ENCODE measurements around the gene AKAP6.
A peak's percentile ranks its signal among the peaks of the same experiment; 100 is the strongest.

Gene AKAP6

DNA sequence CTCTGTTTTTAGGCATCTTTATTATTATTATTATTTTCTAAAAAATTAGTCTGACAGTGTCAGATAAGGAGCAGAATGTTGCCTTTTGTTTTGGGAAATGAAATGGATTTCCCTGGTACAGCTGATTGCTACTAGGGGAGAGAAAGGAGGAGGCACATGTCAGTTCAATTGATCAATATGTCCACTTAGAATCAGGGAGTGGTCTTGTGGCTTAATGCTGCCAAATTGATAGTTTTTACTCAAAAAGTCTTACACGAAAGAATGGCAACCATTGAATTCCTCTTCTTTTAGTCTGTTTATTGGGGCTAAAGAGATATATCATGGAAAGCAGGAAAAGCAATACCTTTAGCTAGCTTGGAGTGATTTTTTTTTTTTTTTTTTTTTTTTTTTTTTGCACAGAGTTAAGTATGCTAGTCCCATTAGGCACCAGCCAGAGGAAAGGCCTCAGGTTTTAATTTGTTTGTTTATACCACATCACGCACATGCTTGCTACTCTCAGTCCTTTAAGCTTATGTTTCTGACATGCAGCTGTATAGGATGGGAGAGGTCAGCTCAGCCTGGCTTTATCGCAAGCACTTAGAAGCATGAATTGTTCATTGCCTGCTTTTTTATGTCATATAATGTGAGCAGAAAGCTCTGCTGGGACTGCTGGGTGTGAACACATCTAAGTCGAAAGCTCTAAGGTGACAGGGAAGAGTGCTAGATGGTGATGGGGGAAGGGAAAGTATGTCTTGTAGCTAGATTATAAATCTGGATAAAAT is 1.4 kb downstream of the AKAP6 start:
- H3K4me3 ChIP-seq (ENCODE audit: low read depth, low read length): no peak overlapping the region
- H3K27me3 ChIP-seq (ENCODE audit: control insufficient read depth, insufficient read depth, low read length): no peaks in the 10 kb centered on the region
- TF ChIP-seq, protein P1, sequence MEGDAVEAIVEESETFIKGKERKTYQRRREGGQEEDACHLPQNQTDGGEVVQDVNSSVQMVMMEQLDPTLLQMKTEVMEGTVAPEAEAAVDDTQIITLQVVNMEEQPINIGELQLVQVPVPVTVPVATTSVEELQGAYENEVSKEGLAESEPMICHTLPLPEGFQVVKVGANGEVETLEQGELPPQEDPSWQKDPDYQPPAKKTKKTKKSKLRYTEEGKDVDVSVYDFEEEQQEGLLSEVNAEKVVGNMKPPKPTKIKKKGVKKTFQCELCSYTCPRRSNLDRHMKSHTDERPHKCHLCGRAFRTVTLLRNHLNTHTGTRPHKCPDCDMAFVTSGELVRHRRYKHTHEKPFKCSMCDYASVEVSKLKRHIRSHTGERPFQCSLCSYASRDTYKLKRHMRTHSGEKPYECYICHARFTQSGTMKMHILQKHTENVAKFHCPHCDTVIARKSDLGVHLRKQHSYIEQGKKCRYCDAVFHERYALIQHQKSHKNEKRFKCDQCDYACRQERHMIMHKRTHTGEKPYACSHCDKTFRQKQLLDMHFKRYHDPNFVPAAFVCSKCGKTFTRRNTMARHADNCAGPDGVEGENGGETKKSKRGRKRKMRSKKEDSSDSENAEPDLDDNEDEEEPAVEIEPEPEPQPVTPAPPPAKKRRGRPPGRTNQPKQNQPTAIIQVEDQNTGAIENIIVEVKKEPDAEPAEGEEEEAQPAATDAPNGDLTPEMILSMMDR (IDR thresholded peaks at IDR 0.05): no peak
- no peaks in the 10 kb centered on the region for H3K9me3 ChIP-seq (ENCODE audit: control insufficient read depth, low read length)
- H3K36me3 ChIP-seq (ENCODE audit: control insufficient read depth, insufficient read depth, low read length): no peaks in the 10 kb centered on the region
- H2AFZ ChIP-seq: peak overlapping the region; percentile 51
- H3K4me1 ChIP-seq: peaks cover 4% of the 10 kb centered on the region
- no peak overlapping the region for H3K4me2 ChIP-seq (ENCODE audit: low read length)
- no peak overlapping the region for H3K9ac ChIP-seq
- peak overlapping the region; percentile 31 for H3K27ac ChIP-seq
- no peaks in the 10 kb centered on the region for H3K79me2 ChIP-seq

DNA sequence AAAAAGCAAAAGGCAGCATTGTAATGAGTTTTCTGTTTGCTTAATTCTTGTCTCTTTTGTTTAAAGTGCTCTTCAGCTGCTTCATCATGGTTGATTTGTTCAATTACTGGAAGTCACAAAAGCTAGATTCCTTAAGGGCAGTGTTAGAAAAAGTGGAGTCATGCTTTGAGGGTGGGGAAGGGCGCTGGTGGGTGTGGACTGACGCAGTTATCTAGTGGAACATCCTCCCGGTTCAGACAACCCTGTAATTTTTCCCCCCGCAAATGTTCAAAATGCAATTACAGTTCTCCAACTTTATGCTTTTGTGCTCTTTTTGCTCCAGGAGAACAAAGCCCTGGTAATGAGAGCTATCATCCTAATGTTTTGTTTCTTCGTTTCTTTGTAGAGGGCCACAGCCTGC is 2.1 kb downstream of the AKAP6 start:
- TF ChIP-seq, protein P1 (IDR thresholded peaks at IDR 0.05): no peak
- H3K4me1 ChIP-seq: peaks cover 4% of the 10 kb centered on the region
- H3K4me3 ChIP-seq (ENCODE audit: low read depth, low read length): no peak overlapping the region
- H3K9ac ChIP-seq: no peak overlapping the region
- no peak overlapping the region for H3K27ac ChIP-seq
- no peaks in the 10 kb centered on the region for H3K79me2 ChIP-seq
- peak overlapping the region; percentile 7 for H2AFZ ChIP-seq
- H3K27me3 ChIP-seq (ENCODE audit: control insufficient read depth, insufficient read depth, low read length): no peaks in the 10 kb centered on the region
- no peak overlapping the region for H3K4me2 ChIP-seq (ENCODE audit: low read length)
- no peaks in the 10 kb centered on the region for H3K36me3 ChIP-seq (ENCODE audit: control insufficient read depth, insufficient read depth, low read length)
- H3K9me3 ChIP-seq (ENCODE audit: control insufficient read depth, low read length): no peaks in the 10 kb centered on the region

DNA sequence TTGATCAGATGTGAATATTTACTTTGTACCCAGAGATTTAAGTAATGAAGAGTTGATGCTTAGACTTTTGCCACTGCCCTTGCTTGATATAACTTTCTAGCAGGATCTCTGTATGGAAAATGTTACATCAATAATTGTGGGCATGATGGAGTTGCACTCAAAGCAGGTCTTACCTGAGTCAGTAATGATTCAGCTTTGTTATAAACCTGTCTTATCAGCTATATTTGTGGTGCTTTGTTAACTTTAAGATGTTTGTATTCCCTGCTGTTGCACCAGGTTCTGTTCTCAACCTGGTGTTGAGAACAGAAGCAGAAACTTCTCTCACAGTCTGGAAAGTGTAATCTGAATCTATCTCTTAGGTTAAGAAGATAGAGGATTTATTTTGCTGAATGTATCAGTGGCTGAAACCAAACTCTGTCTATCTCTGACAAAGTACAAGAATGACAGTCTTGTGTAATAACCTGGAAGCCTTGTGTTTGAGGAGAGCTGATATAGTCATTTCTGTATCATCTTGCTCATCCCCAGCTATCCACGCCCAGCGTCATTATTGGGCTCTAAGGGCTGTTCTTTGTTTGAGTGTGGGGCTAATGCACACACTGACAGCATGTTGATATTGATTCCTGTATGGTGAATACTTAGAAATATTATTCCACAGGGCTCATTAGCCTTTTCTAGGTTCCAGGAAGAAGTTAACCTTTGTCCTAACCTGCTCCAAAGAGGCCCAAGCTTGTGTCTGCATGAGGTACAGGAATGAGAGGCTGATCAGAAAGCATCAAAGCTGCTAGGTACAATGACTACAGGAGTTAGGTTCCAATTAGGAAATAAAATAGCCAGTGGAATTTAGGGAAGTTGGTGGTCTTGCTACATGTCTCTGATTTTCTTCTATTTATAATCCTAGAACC is 3.6 kb downstream of the AKAP6 start:
- H3K79me2 ChIP-seq: no peaks in the 10 kb centered on the region
- H3K27me3 ChIP-seq (ENCODE audit: control insufficient read depth, insufficient read depth, low read length): no peaks in the 10 kb centered on the region
- H3K4me1 ChIP-seq: peaks cover 4% of the 10 kb centered on the region
- H2AFZ ChIP-seq: peak overlapping the region; percentile 6
- no peaks in the 10 kb centered on the region for H3K36me3 ChIP-seq (ENCODE audit: control insufficient read depth, insufficient read depth, low read length)
- no peak overlapping the region for H3K4me2 ChIP-seq (ENCODE audit: low read length)
- no peak overlapping the region for H3K27ac ChIP-seq
- H3K4me3 ChIP-seq (ENCODE audit: low read depth, low read length): no peak overlapping the region
- TF ChIP-seq, protein P1 (IDR thresholded peaks at IDR 0.05): no peak
- H3K9me3 ChIP-seq (ENCODE audit: control insufficient read depth, low read length): no peaks in the 10 kb centered on the region
- no peak overlapping the region for H3K9ac ChIP-seq

DNA sequence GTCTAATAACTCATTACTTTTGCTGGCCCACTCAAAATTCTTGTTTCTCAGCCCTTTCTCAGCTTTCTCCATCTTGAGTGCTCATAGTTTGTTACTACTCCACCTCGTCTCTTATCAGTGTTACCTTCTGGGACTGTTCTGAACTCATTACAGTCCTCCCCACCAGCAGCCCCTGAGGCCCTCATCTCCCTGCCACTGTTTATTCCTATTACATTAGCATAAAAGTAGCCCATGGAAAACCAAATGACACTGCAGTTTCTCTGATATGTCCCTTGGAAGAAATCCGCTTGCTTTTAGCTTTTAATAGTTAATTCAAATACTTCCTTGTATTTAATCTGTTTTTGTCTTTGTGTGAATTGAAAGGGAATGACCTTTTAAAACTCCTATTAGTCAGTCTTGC is 7.6 kb downstream of the AKAP6 start:
- H3K27ac ChIP-seq: no peak overlapping the region
- no peaks in the 10 kb centered on the region for H3K79me2 ChIP-seq
- TF ChIP-seq, protein P1 (IDR thresholded peaks at IDR 0.05): no peak

More for the DNA sequence above, 7.6 kb downstream of the AKAP6 start:
- no peaks in the 10 kb centered on the region for H3K4me1 ChIP-seq
- H3K9ac ChIP-seq: no peak overlapping the region
- no peaks in the 10 kb centered on the region for H3K27me3 ChIP-seq (ENCODE audit: control insufficient read depth, insufficient read depth, low read length)
- H2AFZ ChIP-seq: no peak overlapping the region
- no peaks in the 10 kb centered on the region for H3K36me3 ChIP-seq (ENCODE audit: control insufficient read depth, insufficient read depth, low read length)
- no peak overlapping the region for H3K4me3 ChIP-seq (ENCODE audit: low read depth, low read length)
- H3K9me3 ChIP-seq (ENCODE audit: control insufficient read depth, low read length): no peaks in the 10 kb centered on the region
- no peak overlapping the region for H3K4me2 ChIP-seq (ENCODE audit: low read length)

Data from parathyroid adenoma (tissue), 2 donors.